Right forelimb (tissue), 1 donor: ENCODE results near the gene NOL4L.

ENCODE experiments used
- DNase-seq: peaks from one replicate; pipeline ENCODE4 v3.0.0-alpha.2; 2018

The NOL4L gene

DNA sequence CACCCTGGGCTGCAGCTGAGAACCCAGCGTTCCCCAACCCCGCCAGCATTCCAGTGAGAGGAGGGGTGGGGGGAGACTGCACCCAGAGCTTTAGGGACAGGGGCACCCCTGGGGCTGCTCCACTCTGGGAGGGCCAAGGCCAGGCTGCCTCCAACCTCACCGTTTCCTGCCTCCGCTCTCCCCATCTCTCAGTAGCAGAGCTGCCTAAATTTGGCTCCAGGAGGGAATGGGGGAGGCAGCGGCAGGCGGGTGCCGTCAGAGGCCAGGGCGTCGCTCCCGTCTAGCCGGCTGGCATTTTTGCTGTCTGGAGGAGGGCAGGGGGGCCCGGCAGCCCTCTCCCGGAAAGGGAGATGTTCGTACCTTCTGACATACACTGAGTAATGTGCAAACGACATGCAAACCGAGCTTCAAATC lies 46.6 kb downstream of the NOL4L start:
- DNase-seq = no peak

DNA sequence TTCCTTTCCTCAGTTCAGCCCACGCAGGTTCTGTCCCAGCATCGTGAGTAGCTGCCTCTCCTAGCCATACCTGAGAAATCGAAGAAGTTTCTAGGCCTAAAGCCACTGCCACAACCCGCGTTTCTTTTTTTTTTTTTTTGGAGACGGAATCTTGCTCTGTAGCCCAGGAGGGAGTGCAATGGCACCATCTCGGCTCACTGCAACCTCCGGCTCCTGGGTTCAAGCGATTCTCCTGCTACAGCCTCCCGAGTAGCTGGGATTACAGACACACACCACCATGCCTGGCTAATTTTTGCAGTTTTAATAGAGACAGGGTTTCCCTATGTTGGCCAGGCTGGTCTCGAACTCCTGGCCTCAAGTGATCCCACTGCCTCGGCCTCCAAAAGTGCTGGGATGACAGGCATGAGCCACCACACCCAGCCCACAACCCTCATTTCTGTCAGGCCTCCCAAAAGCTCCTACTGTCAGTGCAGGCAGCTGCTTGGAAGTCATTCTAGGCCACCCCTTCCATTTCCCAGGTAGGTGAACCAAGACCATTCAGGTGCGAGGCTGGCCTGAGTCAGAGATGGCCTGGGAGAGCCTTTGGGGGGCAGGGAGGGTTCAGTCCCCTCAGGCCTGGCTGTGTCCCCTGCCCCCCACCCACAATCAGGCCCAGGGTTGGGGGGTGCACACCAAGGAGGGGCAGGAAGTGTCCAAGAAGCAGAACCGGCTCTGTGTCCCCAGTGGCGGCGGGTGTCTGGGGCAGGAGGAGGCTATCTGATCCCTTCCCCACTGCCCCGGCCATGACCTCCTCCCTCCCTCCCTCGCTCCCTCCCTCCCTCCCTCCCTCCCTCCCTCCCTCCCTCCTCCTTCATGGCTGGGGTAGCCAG lies 47.2 kb downstream of the NOL4L start:
- DNase-seq = no peak

DNA sequence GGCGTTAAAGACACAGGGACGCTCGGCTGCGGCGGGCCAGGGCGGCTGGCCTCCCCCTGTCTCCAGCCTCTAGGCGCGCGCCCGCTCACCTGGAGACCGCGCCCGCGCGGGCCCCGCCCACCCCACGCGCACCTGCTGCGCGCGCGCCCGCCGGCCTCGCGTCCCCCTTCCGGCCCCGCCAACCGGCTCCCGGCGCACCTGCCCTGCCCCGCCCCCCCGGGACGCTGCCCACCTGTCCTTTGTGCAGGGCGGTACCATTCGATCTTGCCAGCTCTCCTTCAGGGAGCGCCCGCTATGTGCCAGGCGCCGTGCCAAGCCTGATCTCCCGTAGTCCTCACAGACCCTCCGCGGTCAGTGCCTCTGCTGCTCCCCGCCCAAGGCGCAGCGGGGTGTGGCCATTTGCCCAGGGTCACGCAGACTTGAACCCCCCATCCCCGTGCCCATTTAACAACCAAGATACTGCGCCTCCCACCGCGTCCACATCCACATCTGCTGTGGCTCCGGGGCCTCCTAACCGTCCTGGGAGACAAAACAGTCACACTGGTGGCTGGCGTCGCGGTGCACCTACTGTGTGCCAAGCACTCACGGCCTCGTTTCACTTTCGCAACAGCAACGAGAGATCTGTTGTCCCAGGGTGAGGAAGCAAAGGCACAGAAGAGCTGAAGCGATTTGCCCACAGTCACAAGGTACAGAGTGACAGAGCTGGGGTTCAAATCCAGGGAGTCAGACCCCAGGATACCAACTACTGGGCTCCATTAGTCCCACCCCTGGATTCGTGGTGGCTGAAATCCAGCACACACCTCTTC lies 48.1 kb downstream of the NOL4L start:
- DNase-seq = no peak

DNA sequence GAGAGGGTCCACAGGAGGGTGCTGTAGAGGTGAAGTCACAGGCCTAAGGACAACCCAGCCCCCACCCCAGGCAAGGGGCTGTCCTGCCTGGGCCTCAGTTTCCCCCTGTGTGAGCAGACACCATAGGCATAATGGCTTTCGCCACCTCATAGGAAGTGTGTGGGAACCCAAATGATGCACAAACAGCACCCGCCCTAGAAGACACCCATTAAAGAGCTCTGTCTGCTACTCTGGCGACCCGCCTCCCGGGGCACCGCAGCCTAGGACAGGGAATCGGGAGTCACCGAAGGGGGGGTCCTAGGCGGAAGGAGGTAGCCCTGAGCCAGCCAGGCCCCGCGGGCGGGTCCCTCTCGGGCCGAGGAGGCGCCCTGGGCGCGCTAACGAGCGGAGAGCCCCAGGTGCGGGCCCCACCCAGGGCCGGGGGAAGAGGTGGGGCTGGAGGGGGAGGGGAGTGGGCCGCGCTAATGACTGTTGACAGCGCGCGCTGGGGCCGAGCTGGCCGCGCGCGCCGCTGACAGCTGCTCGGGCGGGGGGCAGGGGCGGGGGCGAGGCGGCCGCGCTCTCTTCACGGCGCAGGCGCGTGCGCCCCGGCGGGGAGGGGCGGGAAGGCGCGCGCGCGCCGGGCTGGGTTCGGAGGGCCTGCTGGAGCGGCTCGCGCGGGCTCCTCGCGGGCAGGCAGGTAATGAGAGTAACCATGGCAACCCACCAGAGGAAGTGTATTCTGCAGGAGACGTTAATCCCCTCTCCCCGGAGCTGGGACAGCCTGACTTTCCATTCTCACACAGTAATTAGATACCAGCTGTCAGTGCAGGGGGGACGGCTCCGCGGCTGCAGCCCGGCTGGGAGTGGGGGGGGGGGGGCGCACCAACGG lies 48.9 kb downstream of the NOL4L start:
- DNase-seq = peak; percentile 72

DNA sequence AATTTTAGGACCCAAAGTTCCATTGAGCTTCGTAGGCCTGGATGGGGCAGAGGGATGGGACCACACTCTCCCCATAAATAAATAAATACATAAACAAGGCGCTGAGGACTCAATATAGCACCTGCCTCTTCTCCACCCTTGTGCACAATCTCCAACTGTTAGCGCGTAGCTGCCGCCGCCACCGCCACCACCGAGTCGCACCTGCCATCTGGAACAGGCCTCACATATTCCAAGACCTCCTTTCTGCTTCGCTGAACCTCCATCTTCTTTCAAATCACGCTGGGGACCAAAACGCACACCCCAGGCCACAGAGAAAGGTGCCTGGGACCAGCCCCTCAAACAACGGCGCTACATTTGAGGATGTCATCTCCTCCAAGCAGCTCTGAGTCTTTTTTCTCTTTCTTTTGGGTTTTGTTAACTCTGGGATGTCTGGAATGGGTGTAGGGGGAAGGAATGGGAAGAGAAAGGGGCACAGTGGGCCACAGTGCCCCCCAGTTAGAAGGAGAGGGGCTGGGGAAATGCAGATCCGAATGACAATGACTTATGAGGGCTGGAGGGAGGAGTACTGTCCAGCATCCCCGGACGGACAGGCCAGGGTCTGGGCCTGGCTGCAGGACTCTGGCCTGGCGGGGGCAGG lies 49.7 kb downstream of the NOL4L start:
- DNase-seq = no peak

DNA sequence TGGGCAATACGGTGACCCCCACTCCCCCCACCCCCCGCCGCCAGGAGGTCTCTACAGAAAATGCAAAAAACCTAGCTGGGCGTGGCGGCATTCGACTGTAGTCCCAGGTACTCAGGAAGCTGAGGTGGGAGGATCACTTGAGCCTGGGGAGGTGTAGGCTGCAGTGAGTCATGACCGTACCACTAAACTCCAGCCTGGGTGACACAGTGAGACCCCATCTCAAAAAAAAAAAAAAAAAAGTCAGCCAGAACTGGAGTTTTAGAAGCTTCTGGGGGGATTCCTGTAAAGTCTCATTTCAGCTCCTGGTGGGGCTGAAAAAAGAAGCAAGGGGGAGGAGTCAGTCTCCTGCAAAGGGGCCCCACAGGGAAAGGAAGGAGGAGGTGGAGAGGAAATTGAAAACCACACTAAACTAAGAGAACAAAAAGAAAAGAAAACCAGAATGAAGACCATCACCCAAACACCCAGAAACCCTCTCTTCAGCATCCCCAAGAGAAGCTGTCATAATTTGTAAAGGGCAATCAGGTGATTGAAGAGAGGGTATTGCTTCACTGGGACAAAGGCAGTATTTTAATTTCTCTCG lies 50.4 kb downstream of the NOL4L start:
- no peak for DNase-seq

DNA sequence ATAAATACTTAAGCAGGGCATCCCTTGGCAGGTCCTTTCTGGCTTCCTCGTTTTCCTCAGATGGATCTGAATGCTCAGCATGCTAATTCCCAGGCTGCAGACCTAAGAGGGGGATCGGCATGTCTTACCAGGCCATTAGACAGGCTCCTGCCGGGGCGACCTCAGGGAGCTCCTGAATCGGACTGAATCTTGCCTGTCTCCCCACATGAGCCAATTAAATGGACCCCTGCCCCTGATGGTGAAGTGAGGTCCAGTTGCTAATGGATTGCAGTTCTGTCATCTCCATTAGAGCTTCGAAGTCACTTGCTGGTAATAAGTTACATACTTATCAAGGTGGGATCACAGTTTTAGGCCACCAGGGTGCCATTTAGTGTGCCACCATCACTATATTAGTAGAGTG lies 51.4 kb downstream of the NOL4L start:
- DNase-seq = no peak

DNA sequence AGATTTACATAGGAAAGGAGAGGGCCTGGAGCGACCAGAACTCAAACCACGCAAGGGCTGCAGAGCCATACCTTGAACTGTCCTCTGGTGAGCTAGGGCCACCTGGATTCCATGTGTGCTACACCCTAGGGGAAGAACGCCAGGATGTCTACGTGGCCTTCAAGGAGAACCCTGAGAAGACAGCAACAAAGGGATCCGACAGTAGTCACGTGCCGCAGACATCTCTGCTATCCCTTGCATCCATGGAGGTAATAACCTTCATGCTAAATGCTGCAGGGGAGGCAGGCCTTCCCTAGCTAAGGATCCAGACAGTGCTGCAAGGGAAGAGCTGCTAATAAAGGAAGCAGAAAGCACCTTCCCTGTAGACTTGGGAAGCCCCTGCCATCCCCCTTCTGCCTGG lies 52.9 kb downstream of the NOL4L start:
- no peak for DNase-seq

DNA sequence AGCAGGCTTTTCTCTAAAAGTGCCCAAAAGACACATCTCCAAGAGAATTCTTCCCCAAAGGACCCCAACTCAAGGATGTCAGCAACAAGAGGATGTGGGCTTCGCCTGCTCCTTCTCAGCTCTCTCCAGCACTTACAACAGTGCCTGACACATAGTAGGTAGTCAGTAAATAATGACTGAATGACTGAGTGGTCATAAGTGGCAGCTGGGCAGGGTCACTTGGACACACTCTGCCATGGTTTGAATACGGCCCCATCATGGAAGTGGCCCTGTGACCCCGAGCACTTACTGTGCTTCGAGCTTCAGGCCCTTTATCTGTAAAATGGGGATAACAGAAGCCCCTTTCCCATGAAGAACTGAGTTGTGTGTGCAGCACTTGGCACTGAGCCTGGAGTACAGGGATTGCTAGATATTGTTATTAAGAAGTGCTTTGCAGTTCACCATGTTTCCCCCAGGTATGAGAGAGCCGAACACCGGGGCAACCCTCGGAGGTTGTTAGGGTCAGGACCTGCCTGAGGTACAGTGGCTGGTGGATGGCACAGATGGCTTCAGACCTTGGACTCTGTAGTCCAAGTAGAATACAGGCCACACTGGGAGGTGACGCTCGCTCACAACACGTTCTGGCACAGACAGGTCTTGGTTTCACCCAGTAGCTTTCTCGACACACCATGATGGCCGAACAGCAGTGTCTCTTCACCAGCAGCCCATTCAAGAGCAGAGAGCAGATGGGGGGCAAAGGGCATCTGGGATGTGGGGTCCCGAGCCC lies 56.0 kb downstream of the NOL4L start:
- DNase-seq = no peak

DNA sequence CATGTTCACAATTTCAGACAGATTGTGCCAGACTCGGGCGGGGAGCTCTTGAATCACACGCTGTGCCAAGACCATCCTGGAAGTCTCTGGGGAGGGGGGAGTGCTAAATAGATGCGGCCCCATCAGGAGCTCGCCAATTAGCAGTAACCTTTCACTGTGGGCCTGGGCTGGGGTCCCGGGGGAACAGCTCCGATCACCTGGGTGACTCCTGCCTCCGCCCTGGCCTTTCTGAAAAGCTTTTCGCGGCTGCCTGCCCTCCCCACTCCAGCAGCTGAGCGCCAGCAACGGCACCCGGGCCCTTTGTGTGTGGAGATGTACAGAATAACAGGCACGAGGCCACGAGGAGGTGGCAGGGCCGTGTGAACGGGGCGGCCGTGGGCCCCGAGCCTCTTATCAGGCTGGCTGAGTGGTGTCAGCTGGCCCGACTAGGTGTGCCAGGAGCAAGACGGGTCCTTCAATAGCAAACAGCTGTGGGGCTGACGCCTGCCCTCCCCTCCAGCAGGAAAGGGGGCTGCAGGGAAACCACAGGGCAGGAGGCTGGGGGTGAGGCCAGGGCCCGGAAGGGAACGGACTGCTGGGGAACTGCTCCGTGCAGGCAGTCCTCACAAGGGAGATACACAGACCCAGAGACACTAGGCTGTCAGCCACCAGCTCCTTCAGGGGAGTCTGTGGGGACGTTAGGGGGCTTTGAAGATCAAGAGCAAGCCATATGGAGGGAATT lies 56.8 kb downstream of the NOL4L start:
- DNase-seq = no peak

DNA sequence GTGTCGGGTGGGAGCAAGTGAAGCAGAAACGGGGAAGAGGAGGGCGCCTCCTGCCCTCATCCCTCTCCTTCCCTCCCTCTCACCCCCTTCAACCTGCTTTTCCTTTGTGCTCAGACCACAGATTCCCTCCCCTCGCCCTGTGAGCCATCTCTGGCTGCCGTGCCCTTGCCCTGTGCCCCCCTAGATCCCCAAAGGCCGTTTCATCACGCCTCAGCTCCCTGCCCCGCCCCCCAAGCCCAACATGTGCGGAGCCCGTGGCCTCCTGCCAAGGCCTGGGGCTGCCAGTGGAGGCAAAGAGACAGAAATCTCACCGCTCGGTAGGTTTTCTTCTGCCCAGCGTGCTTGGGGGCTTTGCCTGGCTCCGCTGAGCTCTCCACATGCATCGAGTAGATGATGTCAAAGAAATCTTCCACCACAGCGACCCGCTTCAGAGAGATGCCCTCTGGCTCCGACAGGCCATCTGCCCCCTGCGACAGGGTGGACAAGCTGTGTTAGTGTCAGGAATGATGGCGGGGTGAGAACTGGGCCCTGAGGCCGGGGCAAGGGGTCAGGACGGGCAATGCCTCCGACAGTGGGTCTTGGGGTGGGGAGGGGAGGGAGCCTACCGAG lies 57.6 kb downstream of the NOL4L start:
- DNase-seq = no peak

DNA sequence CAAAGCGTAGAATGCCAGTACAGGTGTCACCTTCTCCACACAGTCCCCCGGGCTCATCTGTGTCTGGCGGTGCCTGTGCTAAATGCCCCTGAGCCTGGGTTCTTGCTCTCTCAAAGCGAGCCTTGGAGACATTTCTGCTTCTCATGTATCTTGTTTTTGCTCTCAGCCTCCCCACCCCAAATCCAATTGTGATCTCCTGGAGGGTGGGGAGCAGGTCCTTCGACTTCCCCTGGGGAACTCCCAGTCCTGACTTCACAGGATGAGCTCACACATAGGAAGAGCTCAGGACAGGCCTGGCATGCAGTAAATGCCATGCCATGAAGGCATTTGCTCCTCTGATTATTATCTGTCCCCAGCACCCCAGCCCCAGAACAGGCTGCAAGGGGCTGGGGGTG lies 58.1 kb downstream of the NOL4L start:
- no peak for DNase-seq

DNA sequence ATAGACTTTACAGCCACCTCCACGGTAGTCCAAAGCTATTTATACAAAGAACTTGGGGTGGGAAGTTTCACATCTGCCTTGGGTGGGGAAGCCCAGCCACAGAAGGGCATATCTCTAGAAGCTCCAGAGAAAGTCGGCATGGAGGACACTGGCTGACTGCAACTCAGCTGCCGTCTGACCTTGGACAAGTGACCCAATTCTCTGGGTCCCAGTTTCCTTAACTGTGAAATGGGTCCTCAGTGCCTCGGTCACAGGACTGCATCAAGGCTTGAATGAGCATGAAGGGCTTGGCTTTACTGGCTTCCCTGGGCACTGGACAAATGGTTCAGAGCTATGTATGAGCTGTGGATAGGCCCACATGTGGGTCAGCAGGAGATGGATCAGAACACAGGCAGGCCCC lies 58.6 kb downstream of the NOL4L start:
- DNase-seq = peak; percentile 17

DNA sequence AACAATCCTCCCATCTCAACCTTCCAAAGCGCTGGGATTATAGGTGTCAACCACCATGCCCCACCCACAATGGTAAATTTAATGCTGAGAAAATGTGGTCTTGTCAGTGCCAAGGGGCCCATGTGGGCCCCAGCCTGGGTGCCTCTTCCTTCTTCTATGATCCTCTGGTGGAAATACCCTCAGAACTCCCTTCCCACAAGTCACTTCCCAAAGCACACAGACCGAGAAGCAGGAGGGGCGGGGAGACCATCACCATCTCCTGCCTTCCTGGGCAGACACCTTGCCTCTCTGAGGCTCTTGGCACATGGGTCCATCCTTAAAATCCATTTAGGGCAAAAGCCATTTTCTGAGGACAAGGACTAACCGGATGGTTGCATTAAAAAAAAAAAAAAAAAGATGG lies 59.0 kb downstream of the NOL4L start:
- peak; percentile 11 for DNase-seq

DNA sequence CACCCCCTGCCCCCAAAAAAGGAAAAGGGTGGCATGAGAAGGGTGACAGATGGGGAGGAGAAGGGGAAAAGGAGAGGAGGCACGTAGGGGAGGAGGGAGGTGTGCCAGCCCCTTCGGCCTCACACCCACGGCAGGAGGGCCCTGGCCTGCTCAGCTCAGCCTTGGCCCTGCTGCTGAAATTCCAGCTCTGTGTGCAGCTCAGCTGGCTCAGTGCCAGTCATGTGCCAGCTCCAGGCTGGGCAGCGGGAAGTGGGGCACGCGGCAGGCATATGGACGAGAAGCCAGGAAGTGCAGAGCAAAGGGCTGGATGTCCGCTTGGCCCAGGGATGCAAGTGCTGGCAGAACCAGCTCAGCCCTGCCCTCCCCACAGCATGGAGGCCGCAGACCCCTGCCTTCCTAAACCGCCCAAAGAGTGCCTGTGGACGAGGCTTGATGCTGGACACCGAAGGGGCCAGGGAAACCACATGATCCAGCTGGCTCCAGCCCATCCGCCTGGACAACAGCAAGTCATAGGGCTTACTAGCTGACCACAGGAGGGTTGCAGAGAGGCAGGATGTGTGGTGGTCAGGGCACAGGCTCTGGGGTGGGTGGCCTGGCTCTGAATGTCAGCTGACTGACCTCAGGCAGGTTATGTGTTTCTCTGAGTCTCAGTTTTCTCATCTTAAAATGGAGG lies 60.2 kb downstream of the NOL4L start:
- no peak for DNase-seq

DNA sequence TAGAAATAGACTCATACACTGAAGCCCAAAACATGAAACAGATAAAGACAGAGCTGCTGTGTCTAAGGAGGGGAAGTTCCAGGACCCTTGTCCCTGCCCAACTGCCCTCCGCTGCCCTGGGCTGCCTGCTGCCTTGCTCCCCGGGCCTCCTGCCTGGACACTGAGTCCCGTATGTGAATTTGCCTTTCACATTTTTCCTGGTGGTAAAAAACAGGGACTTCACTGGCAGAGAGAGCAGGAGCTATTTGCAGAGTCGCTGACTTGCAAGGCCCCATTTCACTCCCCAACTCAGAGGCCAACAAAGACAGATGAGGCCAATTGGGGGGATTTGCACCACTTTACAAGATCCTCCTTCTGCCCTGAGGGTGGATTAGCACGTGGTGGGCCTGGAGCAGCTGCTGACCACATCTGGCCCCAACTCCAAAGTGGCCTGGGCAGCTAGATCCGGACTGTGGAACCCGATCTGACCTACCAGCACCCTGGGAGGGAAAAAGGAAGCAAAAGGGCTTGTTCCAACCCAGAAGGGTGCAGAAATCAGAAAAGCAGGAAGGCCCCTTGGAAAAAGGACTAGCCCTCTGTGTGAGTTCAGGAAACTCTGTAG lies 61.4 kb downstream of the NOL4L start:
- DNase-seq = no peak

DNA sequence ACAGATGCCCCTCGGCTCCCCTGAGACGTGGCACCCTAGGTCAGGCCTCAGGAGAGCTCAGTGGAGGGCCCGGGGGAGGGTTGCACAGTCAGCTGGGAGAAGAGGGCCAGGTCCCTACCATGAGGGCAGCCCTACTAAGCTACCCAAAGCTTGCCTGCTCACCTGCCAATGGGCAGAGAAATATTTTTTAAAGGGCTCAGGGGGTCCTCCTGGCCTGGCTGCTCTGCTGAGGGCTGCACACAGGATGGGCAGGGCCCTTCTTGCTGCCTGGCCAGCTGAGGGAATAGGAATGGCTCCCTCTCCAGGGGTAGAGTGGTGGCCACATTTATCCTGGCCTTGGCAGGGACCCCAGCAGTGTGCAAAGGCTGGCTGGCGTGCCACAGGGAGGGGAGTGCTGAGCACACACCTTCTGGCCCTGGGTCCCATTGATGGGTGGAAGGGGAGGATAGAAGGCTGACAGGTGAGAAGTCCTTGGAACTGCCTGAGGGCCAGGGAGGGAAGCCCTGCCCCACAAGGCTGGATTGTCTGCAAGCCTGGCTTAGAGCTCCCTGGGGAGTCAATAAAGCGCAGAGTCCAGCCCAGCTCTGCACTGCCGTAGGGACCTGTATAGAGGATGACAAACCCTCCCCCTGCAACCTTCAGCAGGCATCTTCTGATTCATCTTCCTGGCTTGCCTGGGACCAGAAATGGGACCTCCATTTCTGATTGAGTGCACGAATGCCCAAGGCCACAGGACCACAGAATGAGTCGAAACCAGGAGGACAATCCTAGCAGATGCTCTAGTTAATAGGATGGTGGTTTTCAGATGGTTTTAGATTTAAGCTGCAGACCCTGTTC lies 62.1 kb downstream of the NOL4L start:
- DNase-seq = no peak

DNA sequence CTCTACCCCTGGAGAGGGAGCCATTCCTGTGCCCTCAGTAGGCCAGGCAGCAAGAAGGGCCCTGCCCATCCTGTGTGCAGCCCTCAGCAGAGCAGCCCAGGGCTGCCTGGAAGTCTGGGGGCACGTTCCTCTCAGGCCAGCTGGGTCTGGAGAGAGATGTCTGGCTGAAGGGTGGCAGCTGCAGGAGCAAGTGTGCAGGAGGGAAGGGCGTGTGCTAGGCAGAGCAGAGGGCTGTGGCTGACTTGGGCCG lies 62.7 kb downstream of the NOL4L start:
- DNase-seq = no peak
